Prostate gland (tissue), 2 donors: ENCODE data around the gene TBC1D22A. TPM values are rescaled to one million over a fixed set of nuclear protein-coding genes. Genes with fewer than 3 reads are reported as not detected.

Experiments
- DNase-seq: peaks from one replicate; pipeline ENCODE4 v3.0.0-alpha.2; 2019; ENCODE audit warnings: low spot score
- H3K27ac ChIP-seq, 2 donors: fragments of 200-600 bp; sonication (generic); 2 replicates each; pipeline ENCODE4 v1.5.1; 2017 to 2019
- H3K27me3 ChIP-seq: fragments of 200-600 bp; sonication (generic); replicated peaks from 2 replicates; pipeline ENCODE4 v1.5.1; 2019; ENCODE audit not compliant: insufficient read depth
- H3K36me3 ChIP-seq, 2 donors: fragments of 200-600 bp; sonication (generic); 1 replicate in 1 of 2; 2 replicates in 1 of 2; pipeline versions ENCODE4 v1.5.1 to v1.8.1; 2017 to 2019
- H3K4me1 ChIP-seq: fragments of 200-600 bp; sonication (generic); replicated peaks from 2 replicates; pipeline ENCODE4 v1.5.1; 2019
- H3K4me3 ChIP-seq, 2 donors: fragments of 200-600 bp; sonication (generic); 2 replicates each; pipeline ENCODE4 v1.5.1; 2017 to 2019
- H3K9me3 ChIP-seq: fragments of 200-600 bp; sonication (generic); 2 replicates; pipeline ENCODE4 v1.5.1; 2017
- POLR2A ChIP-seq: fragments of 450-650 bp; IDR thresholded peaks from one replicate; pipeline ENCODE4 v1.6.1; 2016; ENCODE audit warnings: antibody characterized with exemption, mild to moderate bottlenecking
- POLR2AphosphoS5 ChIP-seq: sonication (generic); formaldehyde crosslinking; IDR thresholded peaks from one replicate; pipeline ENCODE4 v1.6.1; 2017; ENCODE audit warnings: antibody characterized with exemption
- WGBS: methylation state at CpG from one replicate; pipeline ENCODE4 v1.1.5; 2018; 5-methylcytosine and 5-hydroxymethylcytosine counted together
- intact Hi-C: fragments of 100-400 bp; cut with DNase I; formaldehyde crosslinking; loops from one replicate; pipeline ENCODE4 v1.14.2; 2022
- total RNA-seq, 2 donors: library from RNA; depleted of rRNA; stranded (reverse); fragments of >200 nt; gene quantifications; one replicate each; pipeline ENCODE4 v1.1.0, GENCODE V29; 2016
- TF ChIP-seq, protein P1 (sequence below), 4 experiments: fragments of 200-600 bp in 2 of 4; fragments of 450-650 bp in 2 of 4; sonication (generic) in 2 of 4; IDR thresholded peaks; 1 replicate in 3 of 4; 2 replicates in 1 of 4; pipeline ENCODE4 v1.5.1; 2016 to 2019; ENCODE audit warnings: antibody characterized with exemption in 4 of 4, mild to moderate bottlenecking in 2 of 4, moderate library complexity in 2 of 4

Gene TBC1D22A
- total RNA-seq, 2 donors from 2014 or later: 16.0 to 30.7 TPM

DNA sequence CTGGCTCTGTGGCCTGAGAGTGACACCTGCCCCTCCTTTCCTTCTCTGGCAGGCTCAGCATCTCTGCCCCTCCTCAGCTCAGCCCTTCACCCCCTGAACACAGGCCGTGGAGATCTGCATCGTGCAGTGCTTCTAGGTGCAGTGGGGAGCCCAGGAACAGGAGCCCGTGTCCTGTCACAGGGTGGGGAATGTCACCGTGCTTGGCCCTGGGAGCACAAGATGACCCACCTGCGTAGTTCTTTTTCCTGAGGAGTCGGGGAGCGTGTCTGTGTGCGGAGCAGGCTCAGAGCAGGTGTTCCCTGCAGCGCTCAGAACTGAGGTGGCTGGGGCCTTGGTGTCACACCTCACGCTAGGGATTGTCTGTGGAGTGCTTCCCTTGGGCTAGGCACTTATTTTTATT lies 10.6 kb downstream of the TBC1D22A start:
- H3K27me3 ChIP-seq: no peaks in the 10 kb centered on the region
- H3K36me3 ChIP-seq: no peaks in the 10 kb centered on the region
- 95% methylated on average over 10 of the region's 10 CpGs for WGBS
- H3K4me1 ChIP-seq: no peaks in the 10 kb centered on the region
- DNase-seq: no peak
- TF ChIP-seq POLR2AphosphoS5: no peak
- TF ChIP-seq, protein P1, sequence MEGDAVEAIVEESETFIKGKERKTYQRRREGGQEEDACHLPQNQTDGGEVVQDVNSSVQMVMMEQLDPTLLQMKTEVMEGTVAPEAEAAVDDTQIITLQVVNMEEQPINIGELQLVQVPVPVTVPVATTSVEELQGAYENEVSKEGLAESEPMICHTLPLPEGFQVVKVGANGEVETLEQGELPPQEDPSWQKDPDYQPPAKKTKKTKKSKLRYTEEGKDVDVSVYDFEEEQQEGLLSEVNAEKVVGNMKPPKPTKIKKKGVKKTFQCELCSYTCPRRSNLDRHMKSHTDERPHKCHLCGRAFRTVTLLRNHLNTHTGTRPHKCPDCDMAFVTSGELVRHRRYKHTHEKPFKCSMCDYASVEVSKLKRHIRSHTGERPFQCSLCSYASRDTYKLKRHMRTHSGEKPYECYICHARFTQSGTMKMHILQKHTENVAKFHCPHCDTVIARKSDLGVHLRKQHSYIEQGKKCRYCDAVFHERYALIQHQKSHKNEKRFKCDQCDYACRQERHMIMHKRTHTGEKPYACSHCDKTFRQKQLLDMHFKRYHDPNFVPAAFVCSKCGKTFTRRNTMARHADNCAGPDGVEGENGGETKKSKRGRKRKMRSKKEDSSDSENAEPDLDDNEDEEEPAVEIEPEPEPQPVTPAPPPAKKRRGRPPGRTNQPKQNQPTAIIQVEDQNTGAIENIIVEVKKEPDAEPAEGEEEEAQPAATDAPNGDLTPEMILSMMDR (IDR thresholded peaks at IDR 0.05): no peak
- TF ChIP-seq POLR2A: no peak
- intact Hi-C loops: no loop called here
- H3K27ac ChIP-seq: no peak overlapping the region
- H3K9me3 ChIP-seq: no peaks in the 10 kb centered on the region
- H3K4me3 ChIP-seq: no peak overlapping the region

DNA sequence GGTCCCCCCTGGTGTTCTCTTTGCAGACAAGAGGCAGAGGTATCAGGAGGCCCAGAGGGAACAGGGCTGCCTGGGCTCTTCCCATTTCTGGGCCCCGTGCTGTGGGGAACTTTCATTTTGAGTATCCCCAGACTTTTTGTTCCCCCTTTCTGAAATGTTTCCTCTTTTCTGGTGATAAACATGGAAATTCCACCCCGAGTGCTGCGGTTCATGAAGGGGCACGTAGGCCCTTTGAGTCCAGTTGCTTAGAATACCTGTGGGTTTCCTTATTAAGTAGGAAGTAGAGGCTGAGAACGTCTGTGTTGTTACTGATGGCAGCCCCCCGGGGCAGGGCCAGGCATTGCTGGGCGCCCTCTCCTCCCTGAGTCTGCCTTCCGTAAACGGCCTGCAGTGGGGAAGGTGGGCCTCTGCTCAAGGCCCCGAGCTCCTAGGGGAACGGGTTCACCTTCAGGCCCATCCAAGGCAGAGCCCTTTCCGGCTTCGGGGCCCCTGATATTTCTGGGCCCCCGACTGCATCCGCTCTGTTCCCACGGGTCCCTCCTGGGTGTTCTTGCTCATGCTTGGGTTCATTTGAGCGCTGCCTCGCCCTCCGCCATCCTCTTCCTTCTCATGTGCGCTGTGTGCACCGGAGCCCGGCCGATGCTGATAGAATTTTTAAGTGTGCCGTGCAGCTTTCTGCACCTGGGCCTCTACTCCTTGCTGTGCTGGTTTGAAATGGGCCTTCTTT lies 12.0 kb downstream of the TBC1D22A start:
- 88% methylated on average over 24 of the region's 24 CpGs for WGBS
- H3K27ac ChIP-seq: peak overlapping the region in 1 of 2 donors; percentile 24
- intact Hi-C loops: no loop called here
- no peaks in the 10 kb centered on the region for H3K27me3 ChIP-seq
- TF ChIP-seq, protein P1 (IDR thresholded peaks at IDR 0.05): no peak
- TF ChIP-seq POLR2AphosphoS5: no peak
- no peak for TF ChIP-seq POLR2A
- no peak overlapping the region for H3K4me3 ChIP-seq
- no peaks in the 10 kb centered on the region for H3K9me3 ChIP-seq
- no peaks in the 10 kb centered on the region for H3K4me1 ChIP-seq
- no peaks in the 10 kb centered on the region for H3K36me3 ChIP-seq
- DNase-seq: no peak

DNA sequence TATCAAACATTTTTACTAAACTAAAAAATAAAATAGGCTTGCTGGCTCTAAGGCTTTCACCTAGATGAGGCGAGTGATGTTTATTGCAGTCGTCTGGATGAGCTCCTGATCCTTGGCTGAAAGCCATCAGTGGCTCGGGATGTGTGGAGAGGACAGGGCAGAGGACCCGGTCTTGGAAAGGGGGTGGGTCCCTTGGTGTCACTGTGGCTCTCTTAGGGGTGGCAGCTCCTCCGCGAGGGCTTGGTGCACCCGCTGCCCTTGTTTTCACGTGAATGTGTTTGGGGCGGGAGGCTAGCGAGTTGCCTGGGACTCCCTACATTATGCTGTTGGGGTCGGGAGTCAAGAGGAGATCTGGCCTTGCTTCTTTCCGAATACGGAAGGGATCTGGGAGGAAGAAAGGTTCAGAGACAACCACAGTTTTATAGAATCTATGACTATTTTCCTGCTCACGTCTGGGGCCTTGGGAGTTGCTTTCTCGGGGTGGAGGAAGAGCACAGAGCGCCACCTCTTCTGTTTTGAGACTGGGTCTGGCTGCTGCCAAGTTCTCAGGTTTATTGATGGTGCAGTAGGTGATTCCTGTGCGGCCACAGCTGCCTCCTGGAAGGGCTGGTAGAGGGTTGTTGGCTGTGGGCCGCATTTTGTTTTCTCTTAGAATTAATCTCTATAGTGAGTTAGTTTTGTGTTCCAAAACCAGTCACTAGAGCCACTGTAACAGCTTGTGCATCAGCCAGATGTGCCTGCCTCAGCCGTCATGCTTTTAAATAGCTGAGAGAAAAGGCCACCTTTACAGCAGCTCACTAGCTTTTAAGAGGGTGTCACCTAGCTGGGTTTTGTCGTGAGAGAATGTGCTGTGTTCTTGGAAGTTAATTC lies 12.8 kb downstream of the TBC1D22A start:
- H3K27ac ChIP-seq: no peak overlapping the region
- no peaks in the 10 kb centered on the region for H3K27me3 ChIP-seq
- no peaks in the 10 kb centered on the region for H3K4me1 ChIP-seq
- WGBS: 68% methylated on average over 20 of the region's 20 CpGs
- intact Hi-C loops: no loop called here
- H3K4me3 ChIP-seq: no peak overlapping the region
- TF ChIP-seq, protein P1 (IDR thresholded peaks at IDR 0.05): no peak
- TF ChIP-seq POLR2AphosphoS5: no peak
- no peak for TF ChIP-seq POLR2A
- no peaks in the 10 kb centered on the region for H3K9me3 ChIP-seq
- no peak for DNase-seq
- H3K36me3 ChIP-seq: no peaks in the 10 kb centered on the region

DNA sequence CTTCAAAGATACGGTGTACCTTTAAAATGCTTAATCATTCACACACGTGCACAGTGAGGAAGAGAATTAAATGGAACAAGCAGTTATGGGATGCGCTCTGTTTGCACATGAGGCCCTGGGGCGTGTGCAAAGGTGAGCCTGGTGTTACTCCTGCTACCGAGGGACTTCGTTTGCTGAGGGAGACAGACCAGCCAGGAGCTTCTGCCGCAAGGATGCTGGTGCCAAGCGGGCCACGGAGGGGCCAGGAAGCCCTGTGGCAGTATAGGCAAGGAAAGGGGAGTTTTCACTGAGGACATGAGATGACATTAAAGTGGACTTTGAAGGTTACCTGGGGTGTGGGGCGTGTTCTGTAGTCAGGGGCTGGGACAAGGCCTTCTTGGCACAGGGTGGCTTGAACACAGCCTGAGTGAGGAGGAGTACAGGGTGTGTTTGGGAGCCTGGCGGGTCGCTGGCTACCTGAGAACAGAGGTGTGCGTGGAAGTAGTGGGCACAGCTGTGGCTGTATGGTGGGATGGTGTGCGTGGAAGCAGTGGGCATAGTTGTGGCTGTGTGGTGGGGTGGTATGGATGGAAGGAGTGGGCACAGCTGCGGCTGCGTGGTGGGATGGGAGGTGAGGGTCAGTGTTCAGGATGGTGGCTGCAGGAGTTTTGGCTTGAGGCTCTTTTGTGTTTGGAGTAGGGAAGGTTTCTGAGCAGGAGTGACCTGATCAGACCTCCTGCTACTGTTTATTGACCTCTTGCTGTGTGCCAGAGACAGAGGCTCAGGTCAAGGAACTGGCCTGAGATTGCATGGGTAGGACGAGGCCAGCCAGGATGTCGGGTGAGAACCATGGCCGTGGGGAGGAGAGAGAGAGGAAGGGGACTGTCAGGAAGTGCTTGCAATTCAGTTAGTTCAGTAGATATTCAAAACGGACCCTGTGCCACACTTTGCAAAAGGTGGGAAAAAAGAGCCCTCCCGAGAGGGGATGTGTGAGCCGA lies 13.7 kb downstream of the TBC1D22A start:
- no peak overlapping the region for H3K4me3 ChIP-seq
- 79% methylated on average over 22 of the region's 22 CpGs for WGBS
- no peak for DNase-seq
- H3K4me1 ChIP-seq: no peaks in the 10 kb centered on the region
- TF ChIP-seq, protein P1 (IDR thresholded peaks at IDR 0.05): no peak
- TF ChIP-seq POLR2AphosphoS5 (no peak), POLR2A (no peak)
- H3K27me3 ChIP-seq: no peaks in the 10 kb centered on the region
- H3K36me3 ChIP-seq: no peaks in the 10 kb centered on the region
- H3K9me3 ChIP-seq: no peaks in the 10 kb centered on the region
- intact Hi-C loops: no loop called here
- no peak overlapping the region for H3K27ac ChIP-seq
